ENCODE results near the gene GZMA.

The GZMA gene

GRCh38 chr5:55146543-55147151, 44.2 kb downstream of the GZMA start:
- TF ChIP-seq GATA3 (IDR thresholded peaks at IDR 0.05; ENCODE audit: low read depth, low read length) = no peak
- TF ChIP-seq GATA2 (IDR thresholded peaks at IDR 0.05; ENCODE audit: low read depth, low read length) = no peak

DNA sequence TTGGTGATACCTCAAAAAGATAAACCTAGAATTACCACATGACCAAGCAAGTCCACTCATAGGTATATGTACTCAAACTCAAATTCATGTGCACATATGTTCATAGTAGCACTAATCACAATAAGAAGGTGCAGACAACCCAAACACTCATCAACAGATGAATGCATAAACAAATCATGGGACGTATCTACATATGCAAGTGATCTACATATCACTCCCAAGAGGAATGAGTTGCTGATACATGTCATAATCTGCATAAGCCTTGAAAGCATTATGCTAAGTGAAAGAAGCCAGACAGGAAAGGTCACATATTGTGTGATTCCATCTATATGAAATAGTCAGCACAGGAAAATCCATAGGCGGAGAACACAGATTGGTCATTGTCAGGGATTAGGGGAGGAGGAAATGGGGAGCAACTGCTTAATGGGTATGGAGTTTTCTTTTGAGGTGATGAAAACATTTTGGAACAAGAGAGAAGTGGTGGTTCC, 46.9 kb downstream of the GZMA start:
- TF ChIP-seq GATA2 (IDR thresholded peaks at IDR 0.05; ENCODE audit: low read depth, low read length) = no peak
- TF ChIP-seq GATA3 (IDR thresholded peaks at IDR 0.05; ENCODE audit: low read depth, low read length) = no peak

DNA sequence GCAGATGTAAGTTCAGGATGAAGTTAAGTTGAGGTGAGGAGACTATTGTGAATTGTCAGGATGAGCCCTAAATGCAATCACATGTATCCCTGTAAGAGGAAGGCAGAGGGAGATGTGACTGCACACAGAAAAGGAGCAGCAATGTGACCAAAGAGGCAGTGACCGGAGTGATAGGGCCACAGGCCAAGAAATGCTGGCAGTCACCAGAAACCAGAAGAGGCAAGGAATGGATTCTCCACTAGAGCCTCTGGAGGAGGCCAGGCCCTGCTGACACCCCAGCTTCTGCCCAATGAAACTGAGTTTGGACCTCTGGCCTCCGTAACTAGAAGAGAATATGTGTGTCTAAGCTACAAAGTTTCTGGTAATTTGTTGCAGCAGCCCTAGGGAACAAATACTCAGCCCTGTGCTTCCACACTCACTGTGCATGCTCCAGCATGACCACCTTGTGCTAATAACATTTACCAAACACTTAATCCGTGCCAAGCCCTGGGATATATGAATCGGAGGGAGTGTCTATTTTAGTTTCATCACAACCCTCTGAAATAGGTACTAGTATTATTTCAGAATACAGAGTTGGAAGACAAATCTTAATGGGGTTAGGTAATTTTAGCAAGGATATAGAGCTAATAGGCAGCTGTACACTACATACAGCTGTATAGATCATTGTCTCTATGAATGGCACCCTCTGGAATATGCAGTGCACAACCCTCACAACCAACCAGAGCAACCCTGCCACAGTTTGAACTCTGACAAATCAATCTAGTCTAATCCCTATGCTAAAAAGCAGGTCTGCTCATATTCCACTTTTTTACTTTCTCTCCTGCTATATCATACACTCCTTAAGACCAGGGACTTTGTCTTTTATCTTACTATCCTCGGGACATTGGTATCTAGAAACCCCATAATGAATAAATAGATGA, 49.7 kb downstream of the GZMA start:
- TF ChIP-seq GATA3 (IDR thresholded peaks at IDR 0.05; ENCODE audit: low read depth, low read length) = no peak
- TF ChIP-seq GATA2 (IDR thresholded peaks at IDR 0.05; ENCODE audit: low read depth, low read length) = no peak

DNA sequence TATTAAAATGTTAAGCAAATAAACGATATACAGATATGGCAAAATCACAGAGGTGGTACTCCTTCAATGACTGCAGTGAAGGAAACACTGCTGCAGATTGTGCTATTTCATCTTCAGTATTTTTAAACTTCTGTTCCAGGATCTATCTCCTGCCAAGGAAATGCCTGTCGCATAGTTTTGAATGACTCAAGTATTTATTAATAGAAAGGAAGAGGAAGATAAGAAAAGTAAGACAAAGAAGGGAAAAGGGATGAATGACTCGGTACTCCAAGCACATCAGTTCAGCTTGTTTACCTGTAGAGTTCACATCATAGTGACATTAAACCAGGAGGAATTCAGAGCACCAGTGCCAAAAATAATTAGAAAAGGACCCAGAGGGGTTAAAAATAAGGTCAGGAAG, 52.4 kb downstream of the GZMA start:
- TF ChIP-seq GATA2 (IDR thresholded peaks at IDR 0.05; ENCODE audit: low read depth, low read length) = no peak
- TF ChIP-seq GATA3 (IDR thresholded peaks at IDR 0.05; ENCODE audit: low read depth, low read length) = no peak
